Measurements from ENCODE around the gene ABLIM1.

- TF ChIP-seq, protein P1, sequence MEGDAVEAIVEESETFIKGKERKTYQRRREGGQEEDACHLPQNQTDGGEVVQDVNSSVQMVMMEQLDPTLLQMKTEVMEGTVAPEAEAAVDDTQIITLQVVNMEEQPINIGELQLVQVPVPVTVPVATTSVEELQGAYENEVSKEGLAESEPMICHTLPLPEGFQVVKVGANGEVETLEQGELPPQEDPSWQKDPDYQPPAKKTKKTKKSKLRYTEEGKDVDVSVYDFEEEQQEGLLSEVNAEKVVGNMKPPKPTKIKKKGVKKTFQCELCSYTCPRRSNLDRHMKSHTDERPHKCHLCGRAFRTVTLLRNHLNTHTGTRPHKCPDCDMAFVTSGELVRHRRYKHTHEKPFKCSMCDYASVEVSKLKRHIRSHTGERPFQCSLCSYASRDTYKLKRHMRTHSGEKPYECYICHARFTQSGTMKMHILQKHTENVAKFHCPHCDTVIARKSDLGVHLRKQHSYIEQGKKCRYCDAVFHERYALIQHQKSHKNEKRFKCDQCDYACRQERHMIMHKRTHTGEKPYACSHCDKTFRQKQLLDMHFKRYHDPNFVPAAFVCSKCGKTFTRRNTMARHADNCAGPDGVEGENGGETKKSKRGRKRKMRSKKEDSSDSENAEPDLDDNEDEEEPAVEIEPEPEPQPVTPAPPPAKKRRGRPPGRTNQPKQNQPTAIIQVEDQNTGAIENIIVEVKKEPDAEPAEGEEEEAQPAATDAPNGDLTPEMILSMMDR (conservative IDR thresholded peaks at IDR 0.05; ENCODE audit: low read depth in 2 of 2), result no peak
- no peak for TF ChIP-seq EZH2 (IDR thresholded peaks at IDR 0.05; ENCODE audit: low read depth, unreplicated experiment)
- no peak for TF ChIP-seq POLR2AphosphoS5 (IDR thresholded peaks at IDR 0.05; ENCODE audit: low read depth)
- TF ChIP-seq EZH2phosphoT487 (IDR thresholded peaks at IDR 0.05; ENCODE audit: unreplicated experiment), result no peak
These were observed 24.0 kb upstream of the ABLIM1 start for GRCh38 chr10:114682121-114682520.
